ENCODE results near the gene SERPINB1. TPM values are rescaled to one million over a fixed set of nuclear protein-coding genes. Genes with fewer than 3 reads are reported as not detected.

Gene SERPINB1
- total RNA-seq, 1 experiment from 2014 or later = 28.0 TPM

Other genes starting within 250 kb of the SERPINB1 start
- gene MYLK4, start 90.9 kb downstream of the SERPINB1 start, total RNA-seq (2014; rRNA removed; shearing (Covaris generic)) = 0.26 TPM in 1 of 2 replicates, not detected in the other
- 122 and 130 TPM in 2 replicates for gene WRNIP1, start 76.5 kb downstream of the SERPINB1 start, total RNA-seq (2014; rRNA removed; shearing (Covaris generic))
- 5.0 and 6.8 TPM in 2 replicates for gene SERPINB9, start 61.4 kb upstream of the SERPINB1 start, total RNA-seq (2014; rRNA removed; shearing (Covaris generic))
- gene SERPINB6, start 129.7 kb upstream of the SERPINB1 start, total RNA-seq (2014; rRNA removed; shearing (Covaris generic)) = 130 and 144 TPM in 2 replicates
- 44.9 and 47.1 TPM in 2 replicates for gene NQO2, start 158.0 kb upstream of the SERPINB1 start, total RNA-seq (2014; rRNA removed; shearing (Covaris generic))
- 12.6 and 20.2 TPM in 2 replicates for gene RIPK1, start 226.6 kb upstream of the SERPINB1 start, total RNA-seq (2014; rRNA removed; shearing (Covaris generic))

All from SJSA1 (cell line).